ENCODE measurements around the gene CRYBG1. TPM values are rescaled to one million over a fixed set of nuclear protein-coding genes. Genes with fewer than 3 reads are reported as not detected.
A peak's percentile ranks its signal among the peaks of the same experiment; 100 is the strongest.

The CRYBG1 gene
- total and polyA plus RNA-seq, 2 of the 13 experiments (the other 11 are each of a cell fraction or from before 2014, with no cell fraction given), result 10.1 to 21.9 TPM

DNA sequence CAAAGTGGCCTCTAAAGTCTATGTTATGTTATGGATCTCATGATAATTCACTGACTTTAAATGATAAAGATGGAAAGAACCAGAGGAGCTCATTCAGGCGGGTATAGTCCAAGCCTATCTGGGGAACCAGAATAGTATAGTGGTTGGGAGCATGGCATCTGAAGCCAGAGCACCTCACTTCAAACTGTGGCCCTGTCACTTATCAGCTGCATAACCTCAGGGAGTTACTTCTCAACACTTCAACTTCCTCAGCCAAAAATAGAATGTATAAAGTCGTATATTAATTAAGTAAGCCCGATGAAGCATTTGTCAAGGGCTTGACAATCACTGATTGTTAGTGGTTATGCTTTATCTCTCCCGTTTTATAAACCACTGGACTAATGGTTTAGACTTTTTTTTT, 156.1 kb downstream of the CRYBG1 start:
- ATAC-seq, result no peak
- intact Hi-C loops (cut with micrococcal nuclease; ENCODE audit: unreplicated experiment), result no loop called here
- CTCF ChIA-PET (ENCODE audit: low intra/inter-chr PET ratio, low total read pairs), result no interaction called here

More for the DNA sequence above, 156.1 kb downstream of the CRYBG1 start:
- Histone ChIP-seq H3K4me2 (ENCODE audit: low read depth, low read length) (peak overlapping the region; percentile 31; the same call in 1 of the 2 replicates), H3K9ac (ENCODE audit: insufficient read depth, low read depth, low read length) (no peak overlapping the region), H2AFZ (ENCODE audit: low read length) (no peak overlapping the region), H3K79me2 (ENCODE audit: insufficient read depth, low read length) (peaks cover 39% of the 10 kb centered on the region), H3K27ac (ENCODE audit: extremely low read length, insufficient read depth, low read length) (peak overlapping the region; percentile 29), H3K4me3 (replicated peaks in 1 of 3; ENCODE audit: insufficient read depth in 1 of 3, low read depth in 2 of 3, low read length in 3 of 3) (no peak overlapping the region), H3K36me3 (replicated peaks in 1 of 2; ENCODE audit: control insufficient read depth in 1 of 2, insufficient read depth in 2 of 2, low read length in 2 of 2) (peaks cover 2 to 23% of the 10 kb centered on the region in 2 experiments; a peak in 4 of 5 replicates), H3K4me1 (ENCODE audit: insufficient read depth, low read length) (peaks cover 41% of the 10 kb centered on the region), H4K20me1 (ENCODE audit: insufficient read depth, low read length) (no peaks in the 10 kb centered on the region; the same call in 1 of the 2 replicates), H3K27me3 (ENCODE audit: control insufficient read depth in 1 of 2, insufficient read depth in 2 of 2, low read length in 2 of 2) (no peaks in the 10 kb centered on the region; a peak in 1 of 5 replicates), H3K9me3 (ENCODE audit: low read length) (no peaks in the 10 kb centered on the region)
- no TSS peak for BruUV-seq (replicated peaks)
- POLR2A ChIA-PET, result no interaction called here
- FAIRE-seq, result no peak
- no peak for DNase-seq (ENCODE audit: low spot score)
- 60% methylated on average over 4 of the region's 4 CpGs for WGBS (ENCODE audit: low lambda C conversion rate)
- TF ChIP-seq, protein P1, sequence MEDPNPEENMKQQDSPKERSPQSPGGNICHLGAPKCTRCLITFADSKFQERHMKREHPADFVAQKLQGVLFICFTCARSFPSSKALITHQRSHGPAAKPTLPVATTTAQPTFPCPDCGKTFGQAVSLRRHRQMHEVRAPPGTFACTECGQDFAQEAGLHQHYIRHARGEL (CRISPR knock-in tag; IDR thresholded peaks at IDR 0.05), result no peak
- TF ChIP-seq, protein P2, sequence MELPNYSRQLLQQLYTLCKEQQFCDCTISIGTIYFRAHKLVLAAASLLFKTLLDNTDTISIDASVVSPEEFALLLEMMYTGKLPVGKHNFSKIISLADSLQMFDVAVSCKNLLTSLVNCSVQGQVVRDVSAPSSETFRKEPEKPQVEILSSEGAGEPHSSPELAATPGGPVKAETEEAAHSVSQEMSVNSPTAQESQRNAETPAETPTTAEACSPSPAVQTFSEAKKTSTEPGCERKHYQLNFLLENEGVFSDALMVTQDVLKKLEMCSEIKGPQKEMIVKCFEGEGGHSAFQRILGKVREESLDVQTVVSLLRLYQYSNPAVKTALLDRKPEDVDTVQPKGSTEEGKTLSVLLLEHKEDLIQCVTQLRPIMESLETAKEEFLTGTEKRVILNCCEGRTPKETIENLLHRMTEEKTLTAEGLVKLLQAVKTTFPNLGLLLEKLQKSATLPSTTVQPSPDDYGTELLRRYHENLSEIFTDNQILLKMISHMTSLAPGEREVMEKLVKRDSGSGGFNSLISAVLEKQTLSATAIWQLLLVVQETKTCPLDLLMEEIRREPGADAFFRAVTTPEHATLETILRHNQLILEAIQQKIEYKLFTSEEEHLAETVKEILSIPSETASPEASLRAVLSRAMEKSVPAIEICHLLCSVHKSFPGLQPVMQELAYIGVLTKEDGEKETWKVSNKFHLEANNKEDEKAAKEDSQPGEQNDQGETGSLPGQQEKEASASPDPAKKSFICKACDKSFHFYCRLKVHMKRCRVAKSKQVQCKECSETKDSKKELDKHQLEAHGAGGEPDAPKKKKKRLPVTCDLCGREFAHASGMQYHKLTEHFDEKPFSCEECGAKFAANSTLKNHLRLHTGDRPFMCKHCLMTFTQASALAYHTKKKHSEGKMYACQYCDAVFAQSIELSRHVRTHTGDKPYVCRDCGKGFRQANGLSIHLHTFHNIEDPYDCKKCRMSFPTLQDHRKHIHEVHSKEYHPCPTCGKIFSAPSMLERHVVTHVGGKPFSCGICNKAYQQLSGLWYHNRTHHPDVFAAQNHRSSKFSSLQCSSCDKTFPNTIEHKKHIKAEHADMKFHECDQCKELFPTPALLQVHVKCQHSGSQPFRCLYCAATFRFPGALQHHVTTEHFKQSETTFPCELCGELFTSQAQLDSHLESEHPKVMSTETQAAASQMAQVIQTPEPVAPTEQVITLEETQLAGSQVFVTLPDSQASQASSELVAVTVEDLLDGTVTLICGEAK (IDR thresholded peaks at IDR 0.05), result no peak
- TF ChIP-seq, protein P2 (CRISPR knock-in tag; IDR thresholded peaks at IDR 0.05), result no peak
- no peak for TF ChIP-seq ZNF383 (CRISPR knock-in tag; IDR thresholded peaks at IDR 0.05; ENCODE audit: borderline replicate concordance)
- TF ChIP-seq EED (CRISPR knock-in tag; IDR thresholded peaks at IDR 0.05), result no peak
- TF ChIP-seq TBP (CRISPR knock-in tag; IDR thresholded peaks at IDR 0.05), result no peak
- TF ChIP-seq RBFOX2 (IDR thresholded peaks at IDR 0.05; ENCODE audit: low read depth, low read length), result no peak
- TF ChIP-seq, protein P3, sequence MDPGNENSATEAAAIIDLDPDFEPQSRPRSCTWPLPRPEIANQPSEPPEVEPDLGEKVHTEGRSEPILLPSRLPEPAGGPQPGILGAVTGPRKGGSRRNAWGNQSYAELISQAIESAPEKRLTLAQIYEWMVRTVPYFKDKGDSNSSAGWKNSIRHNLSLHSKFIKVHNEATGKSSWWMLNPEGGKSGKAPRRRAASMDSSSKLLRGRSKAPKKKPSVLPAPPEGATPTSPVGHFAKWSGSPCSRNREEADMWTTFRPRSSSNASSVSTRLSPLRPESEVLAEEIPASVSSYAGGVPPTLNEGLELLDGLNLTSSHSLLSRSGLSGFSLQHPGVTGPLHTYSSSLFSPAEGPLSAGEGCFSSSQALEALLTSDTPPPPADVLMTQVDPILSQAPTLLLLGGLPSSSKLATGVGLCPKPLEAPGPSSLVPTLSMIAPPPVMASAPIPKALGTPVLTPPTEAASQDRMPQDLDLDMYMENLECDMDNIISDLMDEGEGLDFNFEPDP (CRISPR knock-in tag; conservative IDR thresholded peaks at IDR 0.05), result no peak
- no peak for TF ChIP-seq ZSCAN21 (CRISPR knock-in tag; IDR thresholded peaks at IDR 0.05; ENCODE audit: borderline replicate concordance)
- in situ Hi-C loops (cut with HindIII; ENCODE audit: extremely low pct_ligation_motif_present, low pct_unique_long_range_greater_than_20kb), result no loop called here
